Measurements from ENCODE around the gene SHOX.
"Not testable (repeated sequence)": the region's sequence is repeated elsewhere in the genome, so short reads cannot be mapped to it uniquely, and the experiment has no call there.

The SHOX gene

DNA sequence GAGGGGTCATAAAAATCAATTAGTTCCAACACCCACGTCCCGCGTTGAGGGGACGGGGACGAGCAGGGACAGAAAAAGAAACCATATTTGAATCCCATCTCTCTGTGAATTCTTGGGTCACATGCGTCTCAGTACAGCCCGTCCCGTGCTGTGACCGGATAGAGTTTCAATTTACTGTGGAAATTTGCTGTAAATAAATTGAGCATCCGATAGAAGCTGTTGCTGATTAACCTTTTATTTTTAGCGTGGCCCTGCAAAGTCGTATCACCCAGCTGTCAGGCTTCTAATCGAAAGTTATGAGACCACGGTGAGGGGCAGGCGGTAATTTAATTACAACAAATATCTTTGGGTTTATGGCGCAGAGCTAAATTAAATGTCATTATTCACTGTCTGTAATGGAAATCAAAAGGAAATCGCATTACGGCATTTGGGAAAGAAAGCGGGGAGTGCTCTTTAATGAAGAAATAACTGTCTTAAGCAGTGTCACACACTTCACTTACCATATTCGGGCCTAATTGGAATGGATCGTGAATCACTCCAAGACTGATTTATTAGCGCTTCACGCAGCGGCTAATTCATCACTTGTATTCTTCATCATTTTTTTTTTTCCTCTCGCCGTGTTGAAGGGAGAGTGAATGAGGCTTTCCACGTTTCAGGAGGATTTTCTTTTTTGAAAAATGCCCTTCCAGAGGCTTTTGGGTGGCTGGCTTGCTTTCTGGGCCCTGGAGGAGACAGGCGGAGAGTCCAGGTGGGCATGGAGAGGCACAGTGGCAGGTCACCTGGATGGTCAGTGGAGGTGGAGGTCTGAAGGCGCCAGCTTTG, 7.3 kb downstream of the SHOX start:
- no peak for DNase-seq (ENCODE audit: low spot score)

DNA sequence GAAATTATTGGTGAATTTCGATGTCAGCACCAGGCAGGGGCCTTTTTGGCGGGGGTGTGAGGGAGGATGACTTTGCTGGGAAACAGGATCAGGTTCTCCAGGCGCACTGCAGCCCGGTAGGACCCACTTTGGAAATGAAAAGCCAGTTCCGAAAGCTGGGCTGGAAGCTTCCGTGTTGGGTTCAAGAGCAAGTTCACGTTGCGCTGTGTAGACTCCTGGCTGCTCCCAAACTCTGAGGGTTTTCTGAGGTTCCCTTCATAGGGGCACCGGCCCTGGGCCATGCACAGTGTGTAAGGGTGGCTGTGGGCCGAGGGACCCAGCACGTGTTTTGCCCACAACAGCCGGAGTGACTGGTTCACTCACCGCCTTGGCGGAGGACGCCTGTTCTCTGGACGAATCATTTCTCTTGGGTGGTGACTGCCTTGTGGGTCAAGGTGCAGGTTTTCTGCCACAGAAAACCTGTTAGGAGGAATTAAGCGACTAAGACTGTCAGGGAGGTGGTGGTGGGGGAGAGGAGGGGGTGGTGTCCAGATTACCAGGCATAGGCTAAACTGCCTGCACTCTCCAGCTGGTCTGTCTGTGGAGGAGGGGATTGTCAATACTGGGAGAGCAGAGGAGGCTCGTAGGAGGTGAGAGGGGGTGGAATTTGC, 8.0 kb downstream of the SHOX start:
- no peak for DNase-seq (ENCODE audit: low spot score)

DNA sequence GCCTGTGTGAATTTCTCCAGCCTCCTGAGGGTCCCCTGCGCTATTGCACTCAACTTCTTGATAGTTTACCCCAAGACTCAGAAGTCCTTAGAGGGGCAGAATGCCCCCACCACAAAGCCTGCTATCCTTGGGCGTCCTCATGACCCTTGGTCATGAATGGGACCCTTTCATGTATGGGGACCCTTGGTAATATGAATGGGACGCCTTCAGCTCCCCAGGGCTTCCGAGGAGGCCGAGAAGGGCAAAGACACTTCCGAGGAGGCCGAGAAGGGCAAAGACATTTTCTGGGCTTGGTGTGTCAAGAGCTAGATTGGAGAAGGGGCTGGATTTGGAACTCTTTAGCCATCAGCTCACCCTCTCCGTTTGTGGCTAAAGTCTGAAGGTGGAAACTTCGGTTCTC, 8.6 kb downstream of the SHOX start:
- DNase-seq (ENCODE audit: low spot score), result no peak

DNA sequence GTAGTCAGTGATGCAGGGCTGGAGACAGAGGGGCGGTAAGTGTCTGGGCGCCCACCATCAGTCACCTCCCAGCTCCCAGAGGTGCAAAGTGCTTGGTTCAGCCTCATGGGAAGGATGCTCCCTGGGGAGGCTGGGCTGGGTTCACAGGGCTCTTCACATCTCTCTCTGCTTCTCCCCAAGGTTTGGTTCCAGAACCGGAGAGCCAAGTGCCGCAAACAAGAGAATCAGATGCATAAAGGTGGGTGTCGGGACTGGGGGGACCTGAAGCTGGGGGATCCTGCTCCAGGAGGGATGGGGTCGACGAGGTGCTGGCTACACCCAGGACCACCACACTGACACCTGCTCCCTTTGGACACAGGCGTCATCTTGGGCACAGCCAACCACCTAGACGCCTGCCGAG, 10.1 kb downstream of the SHOX start:
- no peak for DNase-seq (ENCODE audit: low spot score)

DNA sequence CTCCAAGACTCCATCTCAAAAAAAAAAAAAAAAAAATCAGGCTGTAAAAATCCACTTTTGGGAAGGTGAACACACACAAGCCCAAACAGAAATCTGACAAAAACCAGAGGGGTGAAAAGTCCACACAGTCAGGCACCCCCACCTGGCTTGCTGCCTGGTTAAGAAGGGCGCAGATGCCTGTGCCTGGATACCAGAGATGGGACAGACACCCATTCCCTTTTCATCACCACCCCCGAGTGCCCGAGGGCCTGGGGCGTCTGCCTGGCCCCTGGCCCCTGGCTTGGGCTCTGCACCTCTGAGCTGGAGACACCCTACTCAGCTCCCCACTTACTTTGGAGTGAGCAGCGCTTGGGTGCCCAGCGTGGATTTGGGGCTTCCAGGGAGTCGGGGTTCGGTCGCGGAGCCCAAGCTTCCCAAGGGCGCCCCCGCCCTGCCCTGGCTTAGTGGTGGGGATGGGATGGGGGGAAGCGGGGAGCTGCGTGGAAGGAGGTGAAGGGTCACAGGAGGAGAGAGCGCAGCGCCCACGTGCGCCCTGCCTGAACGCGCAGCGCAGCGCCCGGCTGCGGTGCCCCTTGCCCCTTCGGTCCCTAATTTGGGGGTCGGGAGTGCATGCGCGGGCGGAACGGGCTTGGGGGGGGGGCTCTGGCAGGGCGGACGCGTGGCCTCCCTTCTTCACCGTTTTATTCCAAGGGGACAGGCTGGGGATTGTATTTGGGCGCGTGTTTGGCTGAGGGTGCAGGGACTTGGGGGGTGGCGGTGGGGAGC, 11.3 kb downstream of the SHOX start:
- DNase-seq (ENCODE audit: low spot score), result no peak

DNA sequence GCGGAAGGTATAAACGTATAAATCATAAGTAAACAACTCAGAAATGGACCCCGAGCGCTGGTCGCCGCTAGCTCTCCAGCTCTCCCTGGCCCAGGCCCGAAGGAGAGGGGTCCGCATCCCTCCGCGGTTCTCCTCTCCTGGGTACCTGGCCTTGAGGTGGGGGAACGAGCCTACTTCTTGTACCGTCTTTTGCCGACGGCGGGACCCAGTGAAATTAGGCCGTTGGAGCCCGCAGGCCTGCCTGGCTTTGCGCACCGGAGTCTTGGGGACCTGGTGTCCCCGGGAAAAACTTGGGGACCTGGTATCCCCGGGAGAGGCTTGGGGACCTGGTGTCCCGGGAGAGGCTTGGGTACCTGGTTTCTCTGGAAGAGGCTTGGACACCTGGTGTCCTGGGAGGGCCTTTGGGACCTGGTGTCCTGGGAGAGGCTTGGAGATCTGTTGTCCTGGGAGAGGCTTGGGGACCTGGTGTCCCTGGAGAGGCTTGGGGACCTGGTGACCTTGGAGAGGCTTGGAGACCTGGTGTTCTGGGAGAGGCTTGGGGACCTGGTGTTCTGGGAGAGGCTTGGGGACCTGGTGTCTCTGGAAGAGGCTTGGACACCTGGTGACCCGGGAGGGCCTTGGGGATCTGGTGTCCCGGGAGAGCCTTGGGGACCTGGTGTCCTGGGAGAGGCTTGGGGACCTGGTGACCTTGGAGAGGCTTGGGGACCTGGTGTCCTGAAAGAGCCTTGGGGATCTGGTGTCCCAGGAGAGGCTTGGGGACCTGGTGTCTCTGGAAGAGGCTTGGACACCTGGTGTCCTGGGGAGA, 12.0 kb downstream of the SHOX start:
- DNase-seq (ENCODE audit: low spot score), result no peak

DNA sequence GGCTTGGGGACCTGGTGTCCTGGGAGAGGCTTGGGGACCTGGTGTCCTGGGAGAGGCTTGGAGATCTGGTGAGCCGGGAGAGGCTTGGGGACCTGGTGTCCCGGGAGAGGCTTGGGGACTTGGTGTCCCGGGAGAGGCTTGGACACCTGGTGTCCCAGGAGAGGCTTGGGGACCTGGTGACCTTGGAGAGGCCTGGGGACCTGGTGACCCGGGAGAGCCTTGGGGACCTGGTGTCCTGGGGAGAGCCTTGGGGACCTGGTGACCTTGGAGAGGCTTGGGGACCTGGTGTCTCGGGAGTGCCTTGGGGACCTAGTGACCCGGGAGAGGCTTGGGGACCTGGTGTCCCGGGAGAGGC, 12.6 kb downstream of the SHOX start:
- no peak for DNase-seq (ENCODE audit: low spot score)

DNA sequence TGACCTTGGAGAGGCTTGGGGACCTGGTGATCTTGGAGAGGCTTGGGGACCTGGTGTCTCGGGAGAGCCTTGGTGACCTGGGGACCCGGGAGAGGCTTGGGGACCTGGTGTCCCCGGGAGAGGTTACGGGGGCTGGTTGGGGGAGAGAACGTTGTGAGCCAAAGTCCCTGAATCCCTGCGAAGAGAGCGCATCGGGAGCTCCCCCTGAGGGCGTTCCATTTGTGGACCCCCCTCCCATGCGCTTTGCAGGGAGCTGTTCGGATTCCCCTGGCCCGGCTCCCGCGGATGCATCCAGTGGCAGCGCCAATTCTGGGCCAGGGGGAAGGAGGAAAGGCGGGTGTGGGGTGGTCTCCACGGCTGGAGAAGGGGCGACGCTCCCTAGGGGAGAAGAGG, 13.3 kb downstream of the SHOX start:
- DNase-seq (ENCODE audit: low spot score), result no peak

DNA sequence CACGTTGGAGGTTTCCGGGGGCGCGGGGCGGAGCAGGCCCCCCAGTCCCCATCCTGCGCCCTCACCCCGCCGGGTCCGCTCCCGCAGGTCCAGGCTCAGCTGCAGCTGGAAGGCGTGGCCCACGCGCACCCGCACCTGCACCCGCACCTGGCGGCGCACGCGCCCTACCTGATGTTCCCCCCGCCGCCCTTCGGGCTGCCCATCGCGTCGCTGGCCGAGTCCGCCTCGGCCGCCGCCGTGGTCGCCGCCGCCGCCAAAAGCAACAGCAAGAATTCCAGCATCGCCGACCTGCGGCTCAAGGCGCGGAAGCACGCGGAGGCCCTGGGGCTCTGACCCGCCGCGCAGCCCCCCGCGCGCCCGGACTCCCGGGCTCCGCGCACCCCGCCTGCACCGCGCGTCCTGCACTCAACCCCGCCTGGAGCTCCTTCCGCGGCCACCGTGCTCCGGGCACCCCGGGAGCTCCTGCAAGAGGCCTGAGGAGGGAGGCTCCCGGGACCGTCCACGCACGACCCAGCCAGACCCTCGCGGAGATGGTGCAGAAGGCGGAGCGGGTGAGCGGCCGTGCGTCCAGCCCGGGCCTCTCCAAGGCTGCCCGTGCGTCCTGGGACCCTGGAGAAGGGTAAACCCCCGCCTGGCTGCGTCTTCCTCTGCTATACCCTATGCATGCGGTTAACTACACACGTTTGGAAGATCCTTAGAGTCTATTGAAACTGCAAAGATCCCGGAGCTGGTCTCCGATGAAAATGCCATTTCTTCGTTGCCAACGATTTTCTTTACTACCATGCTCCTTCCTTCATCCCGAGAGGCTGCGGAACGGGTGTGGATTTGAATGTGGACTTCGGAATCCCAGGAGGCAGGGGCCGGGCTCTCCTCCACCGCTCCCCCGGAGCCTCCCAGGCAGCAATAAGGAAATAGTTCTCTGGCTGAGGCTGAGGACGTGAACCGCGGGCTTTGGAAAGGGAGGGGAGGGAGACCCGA, 14.0 kb downstream of the SHOX start:
- no peak for DNase-seq (ENCODE audit: low spot score)

DNA sequence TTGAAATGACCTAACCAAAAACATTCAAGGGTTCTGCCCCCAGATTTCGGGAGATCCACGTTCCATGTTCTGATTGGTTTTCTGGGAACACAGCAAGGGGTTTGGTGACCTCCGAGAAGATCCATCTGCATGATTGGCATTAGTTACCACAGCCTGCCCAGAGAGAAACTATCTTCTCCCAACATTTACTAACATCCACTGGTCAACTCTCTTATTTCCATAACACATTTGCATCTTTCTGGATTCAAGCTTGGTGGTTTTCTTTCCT, 15.6 kb downstream of the SHOX start:
- no peak for DNase-seq (ENCODE audit: low spot score)

DNA sequence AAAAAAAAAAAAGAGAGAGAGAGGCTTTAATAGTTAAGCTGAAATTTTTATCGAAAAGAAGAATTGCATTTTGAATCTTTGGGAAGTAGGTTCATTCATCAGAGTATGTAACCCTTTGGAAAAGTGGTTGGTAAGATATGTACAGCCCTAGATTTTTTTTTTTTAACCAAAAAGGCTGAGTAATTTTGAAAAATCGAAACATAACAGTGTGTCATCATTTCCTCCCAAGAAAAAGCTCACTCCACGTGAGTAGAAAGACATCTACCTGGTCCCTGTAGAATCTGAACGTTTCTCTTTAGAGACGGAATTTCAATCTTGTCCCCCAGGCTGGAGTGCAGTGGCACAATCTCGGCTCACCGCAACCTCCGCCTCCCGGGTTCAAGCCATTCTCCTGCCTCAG, 16.2 kb downstream of the SHOX start:
- DNase-seq (ENCODE audit: low spot score), result no peak

DNA sequence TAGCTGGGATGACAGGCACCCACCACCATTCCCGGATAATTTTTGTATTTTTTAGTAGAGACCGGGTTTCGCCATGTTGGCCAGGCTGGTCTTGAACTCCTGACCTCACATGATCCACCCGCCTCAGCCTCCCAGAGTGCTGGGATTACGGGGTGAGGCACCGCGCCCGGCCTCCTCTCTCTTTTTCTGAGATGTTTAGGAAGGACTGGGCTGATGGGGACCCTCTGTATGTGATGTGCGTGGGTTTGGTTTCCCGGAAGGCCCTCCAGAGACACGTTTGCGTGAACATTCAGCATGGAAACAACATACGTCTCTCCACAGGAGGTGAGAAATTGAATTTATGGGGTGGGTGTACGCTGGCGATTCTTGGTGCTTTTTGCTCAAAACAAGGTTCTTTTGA, 18.6 kb downstream of the SHOX start:
- DNase-seq (ENCODE audit: low spot score), result no peak

DNA sequence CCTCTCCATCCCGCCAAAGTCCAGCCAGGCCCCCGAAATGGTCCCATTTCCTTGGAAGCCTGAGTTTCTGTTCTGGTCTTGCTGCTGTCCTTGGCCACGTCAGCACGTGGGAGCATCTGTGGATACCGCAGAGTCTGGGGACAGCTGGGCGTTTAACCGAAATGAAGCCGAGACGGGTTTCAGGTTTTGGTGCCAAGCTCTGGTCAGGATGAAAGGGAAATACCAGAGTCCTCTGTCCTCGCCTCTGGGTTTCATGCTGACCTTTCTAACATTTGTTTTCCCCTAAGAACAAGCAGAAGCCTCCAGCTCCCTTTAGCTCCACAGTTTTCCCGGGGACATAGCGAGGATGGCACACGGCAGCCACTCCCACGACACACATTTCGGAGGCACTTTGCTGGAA, 19.7 kb downstream of the SHOX start:
- no peak for DNase-seq (ENCODE audit: low spot score)

DNA sequence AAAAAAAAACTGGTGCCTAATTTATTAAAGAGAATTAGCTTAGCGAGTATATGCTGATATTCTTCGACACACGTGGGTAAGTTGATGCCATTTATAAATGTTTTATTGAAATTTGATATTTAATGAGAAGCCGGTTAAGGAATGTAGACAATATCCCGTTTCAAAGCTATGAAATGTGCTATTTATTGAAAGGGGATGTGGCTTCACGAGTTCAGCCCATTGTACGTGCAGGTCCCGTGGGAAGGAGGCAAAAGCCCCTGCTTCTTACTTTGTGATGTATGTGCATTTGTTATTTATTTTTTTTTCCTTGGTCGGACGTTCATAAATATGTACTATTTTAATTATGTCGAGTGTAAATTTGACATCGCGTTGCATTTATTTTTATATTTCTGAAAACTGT, 20.2 kb downstream of the SHOX start:
- no peak for DNase-seq (ENCODE audit: low spot score)

DNA sequence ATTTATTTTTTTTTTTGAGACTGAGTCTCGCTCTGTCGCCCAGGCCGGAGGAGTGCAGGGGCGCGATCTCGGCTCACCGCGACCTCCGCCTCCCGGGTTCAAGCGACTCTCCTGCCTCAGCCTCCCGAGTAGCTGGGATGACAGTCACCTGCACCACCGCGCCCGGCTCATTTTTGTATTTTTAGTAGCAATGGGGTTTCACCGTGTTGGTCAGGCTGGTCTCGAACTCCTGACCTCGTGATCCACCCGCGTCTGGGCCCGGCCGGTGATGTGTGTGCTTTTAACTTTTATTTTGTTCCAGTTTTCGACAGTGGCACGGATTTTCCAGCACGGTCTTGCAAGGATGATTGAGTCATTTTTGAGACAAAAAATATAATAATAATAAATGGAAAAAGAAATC, 21.3 kb downstream of the SHOX start:
- not testable (repeated sequence) for DNase-seq (ENCODE audit: low spot score)

DNA sequence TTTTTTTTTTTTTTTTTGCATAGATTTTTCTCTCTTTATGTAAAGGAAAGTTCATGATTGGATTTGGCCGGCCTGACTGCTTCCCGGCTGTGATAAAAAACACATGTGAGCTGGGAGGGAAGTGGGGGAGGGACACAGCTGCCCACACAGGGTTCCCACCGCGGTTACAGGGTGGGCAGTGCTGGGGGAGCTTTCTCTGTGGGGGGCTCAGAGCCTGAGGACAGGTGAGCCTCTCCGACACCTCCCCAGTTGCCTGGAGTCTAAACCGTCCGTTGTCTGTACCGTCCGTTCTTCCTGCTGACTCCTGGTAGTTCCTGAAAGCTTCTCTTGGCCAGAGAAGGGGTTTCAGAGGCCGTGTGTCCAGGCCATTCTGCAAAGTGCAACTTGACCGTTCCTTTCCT, 21.8 kb downstream of the SHOX start:
- no peak for DNase-seq (ENCODE audit: low spot score)

DNA sequence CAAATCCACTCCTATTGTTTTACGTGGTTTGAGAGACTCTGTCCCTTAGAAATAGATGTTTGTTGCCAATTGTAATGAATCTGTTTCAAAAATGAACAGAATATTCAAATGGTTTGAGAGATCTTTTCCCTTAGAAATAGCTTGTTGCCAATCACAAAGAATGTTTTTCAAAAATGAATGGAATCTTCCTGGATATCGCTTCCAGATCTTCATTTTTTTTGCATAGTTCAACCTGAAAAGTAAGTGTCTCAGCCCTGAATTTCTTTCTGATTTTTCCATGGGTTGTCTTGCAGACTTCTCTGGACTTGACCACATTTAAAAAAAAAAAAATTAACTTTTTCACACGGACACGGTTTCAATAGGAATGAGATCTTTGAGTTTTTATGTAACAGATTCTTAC, 22.7 kb downstream of the SHOX start:
- no peak for DNase-seq (ENCODE audit: low spot score)

DNA sequence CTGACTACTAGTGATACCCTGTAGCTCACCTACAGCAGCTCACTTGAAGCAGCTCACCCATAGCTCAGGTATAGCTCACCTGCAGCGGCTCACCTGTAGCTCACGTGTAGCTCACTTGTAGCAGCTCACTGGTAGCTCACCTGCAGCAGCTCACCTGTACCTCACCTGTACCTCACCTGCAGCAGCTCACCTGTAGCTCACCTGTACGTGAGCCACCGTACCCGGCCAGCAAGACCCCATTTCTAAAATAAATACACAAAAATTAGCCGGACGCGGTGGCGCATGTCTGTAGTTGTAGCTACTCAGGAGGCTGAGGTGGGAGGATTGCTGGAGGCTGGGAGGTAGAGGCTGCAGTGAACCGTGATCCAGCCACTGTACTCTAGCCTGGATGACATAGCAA, 30.6 kb downstream of the SHOX start:
- DNase-seq (ENCODE audit: low spot score), result no peak

DNA sequence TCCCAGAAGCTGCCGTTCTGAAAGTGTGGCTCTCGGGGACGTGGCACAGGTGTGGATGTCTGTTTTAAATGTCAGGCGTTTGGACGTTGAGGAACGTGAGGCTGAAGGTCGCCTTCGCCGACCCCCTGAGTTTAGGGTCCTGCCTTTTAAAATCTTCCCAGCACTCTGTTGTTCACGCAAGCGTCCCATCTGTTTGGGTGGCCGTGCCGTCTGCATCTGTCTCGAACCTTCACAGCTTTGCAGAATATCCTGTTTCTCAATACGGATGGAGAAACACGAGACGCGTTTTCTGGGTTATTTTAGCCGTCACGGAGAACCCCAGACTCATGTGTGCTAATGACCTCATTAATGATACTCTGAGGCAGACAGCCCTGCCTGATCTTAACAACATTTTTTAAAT, 31.5 kb downstream of the SHOX start:
- no peak for DNase-seq (ENCODE audit: low spot score)

DNA sequence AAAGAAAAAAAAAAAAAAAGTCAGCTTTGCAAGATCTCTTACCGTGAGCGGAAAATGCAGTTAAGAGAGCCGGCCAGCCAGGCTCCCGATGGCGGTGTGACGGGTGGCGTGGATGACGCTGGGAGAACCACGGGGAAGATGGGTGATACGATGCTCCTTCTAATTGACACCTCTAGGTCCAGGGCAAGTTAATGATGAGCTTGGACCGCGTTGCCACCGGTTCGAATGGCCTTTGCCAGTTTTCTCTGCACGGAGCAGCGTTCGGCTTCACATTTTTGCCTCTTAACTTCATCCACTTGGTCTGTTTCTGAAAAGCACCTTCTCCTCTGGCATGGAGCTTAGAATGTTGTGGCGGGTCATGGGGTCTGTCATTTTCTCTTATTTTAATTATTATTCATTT, 33.2 kb downstream of the SHOX start:
- no peak for DNase-seq (ENCODE audit: low spot score)
